Motor neuron (in vitro differentiated cells): ENCODE data around the gene CCDC136. TPM values are rescaled to one million over a fixed set of nuclear protein-coding genes. Genes with fewer than 3 reads are reported as not detected.

Experiments
- ATAC-seq, 8 experiments: fragments of 200-7000 bp; cut with Tn5 transposase; replicated peaks in 6 of 8; 2 replicates each; pipeline ENCODE4 v1.8.0; 2021; ENCODE audit warnings: mild to moderate bottlenecking in 8 of 8, moderate library complexity in 8 of 8
- H3K27ac ChIP-seq, 2 donors: fragments of 250-450 bp; sonication (Bioruptor Pico); 2 replicates each; pipeline ENCODE4 v1.9.0; 2021; ENCODE audit warnings: antibody characterized with exemption in 2 of 2, mild to moderate bottlenecking in 2 of 2, moderate library complexity in 1 of 2
- H3K4me1 ChIP-seq, 2 donors: fragments of 250-450 bp; sonication (Bioruptor Pico); replicated peaks in 1 of 2; 2 replicates each; pipeline ENCODE4 v1.6.1; 2021; ENCODE audit warnings: antibody characterized with exemption in 2 of 2, mild to moderate bottlenecking in 2 of 2, moderate library complexity in 1 of 2
- H3K4me3 ChIP-seq, 5 donors: fragments of 250-450 bp; sonication (Bioruptor Pico); 2 replicates each; pipeline ENCODE4 v1.9.0; 2021; ENCODE audit warnings: antibody characterized with exemption in 5 of 5, mild to moderate bottlenecking in 5 of 5, moderate library complexity in 4 of 5
- WGBS, 10 experiments: fragments of 450-650 bp; shearing (Covaris generic); methylation state at CpG; one replicate each; pipeline ENCODE4 v1.0.0; 2022; 5-methylcytosine and 5-hydroxymethylcytosine counted together
- in situ Hi-C, 9 experiments: fragments of 400-800 bp; cut with MboI; loops; one replicate each; pipeline ENCODE4 v1.15.0; 2021; ENCODE audit warnings: low sequenced_read_pairs in 9 of 9, low pct_unique_long_range_greater_than_20kb in 2 of 9; ENCODE audit not compliant: unreplicated experiment in 9 of 9
- total RNA-seq, 8 experiments: library from RNA; unstranded; fragments of 300-600 nt; gene quantifications; 2 replicates each; pipeline versions ENCODE4 v1.2.3 to v1.2.4, GENCODE V29; 2022

The CCDC136 gene
- total RNA-seq, 8 experiments from 2014 or later: 3.7 to 99.4 (median 23.1) TPM

- whole genome bisulfite sequencing, 10 experiments: 40 to 93% (median 90%) methylated on average over 1 to 3 of the region's 23 CpGs; no CpG with 5 or more reads in 7 of the 10 experiments
- Histone ChIP-seq H3K27ac (no peak overlapping the region), H3K4me1 (no peaks in the 10 kb centered on the region), H3K4me3 (no peak overlapping the region)
- in situ Hi-C loops: no loop called here
- ATAC-seq: no peak
Observed at GRCh38 chr7:128840326-128841170, 48.8 kb downstream of the CCDC136 start.

DNA sequence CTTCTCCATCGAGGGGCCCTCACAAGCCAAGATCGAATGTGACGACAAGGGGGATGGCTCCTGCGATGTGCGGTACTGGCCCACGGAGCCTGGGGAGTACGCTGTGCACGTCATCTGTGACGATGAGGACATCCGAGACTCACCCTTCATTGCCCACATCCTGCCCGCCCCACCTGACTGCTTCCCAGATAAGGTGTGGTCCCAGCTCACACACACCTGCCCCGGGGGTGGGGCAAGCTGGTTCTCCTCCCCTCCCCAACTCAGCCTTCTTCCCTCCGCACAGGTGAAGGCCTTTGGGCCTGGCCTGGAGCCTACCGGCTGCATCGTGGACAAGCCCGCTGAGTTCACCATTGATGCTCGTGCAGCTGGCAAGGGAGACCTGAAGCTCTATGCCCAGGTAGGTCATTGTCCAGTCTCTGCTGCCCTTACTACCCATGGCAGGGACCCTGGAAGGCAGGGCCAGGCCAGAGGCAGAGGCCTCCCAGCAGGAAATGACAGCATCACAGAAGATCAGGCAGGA is 49.5 kb downstream of the CCDC136 start:
- WGBS, 10 experiments: 96 to 100% (median 100%) methylated on average over 1 to 4 of the region's 17 CpGs; no CpG with 5 or more reads in 6 of the 10 experiments
- Histone ChIP-seq H3K27ac (no peak overlapping the region), H3K4me3 (no peak overlapping the region), H3K4me1 (no peaks in the 10 kb centered on the region)
- no peak for ATAC-seq
- in situ Hi-C loops: no loop called here

GRCh38 chr7:128841921-128842673 is 50.3 kb downstream of the CCDC136 start:
- Histone ChIP-seq H3K4me1 (no peaks in the 10 kb centered on the region), H3K4me3 (no peak overlapping the region), H3K27ac (no peak overlapping the region)
- 26 to 90% (median 81%) methylated on average over 2 to 10 of the region's 35 CpGs; no CpG with 5 or more reads in 7 of the 10 experiments for WGBS, 10 experiments
- in situ Hi-C loops: no loop called here
- peak in 7 of 8 experiments; percentile 7 to 86 (median 11) for ATAC-seq

- peak in 3 of 8 experiments; percentile 1 for ATAC-seq
- H3K4me3 ChIP-seq: no peak overlapping the region
Observed at GRCh38 chr7:128842674-128843641, 51.2 kb downstream of the CCDC136 start.

DNA sequence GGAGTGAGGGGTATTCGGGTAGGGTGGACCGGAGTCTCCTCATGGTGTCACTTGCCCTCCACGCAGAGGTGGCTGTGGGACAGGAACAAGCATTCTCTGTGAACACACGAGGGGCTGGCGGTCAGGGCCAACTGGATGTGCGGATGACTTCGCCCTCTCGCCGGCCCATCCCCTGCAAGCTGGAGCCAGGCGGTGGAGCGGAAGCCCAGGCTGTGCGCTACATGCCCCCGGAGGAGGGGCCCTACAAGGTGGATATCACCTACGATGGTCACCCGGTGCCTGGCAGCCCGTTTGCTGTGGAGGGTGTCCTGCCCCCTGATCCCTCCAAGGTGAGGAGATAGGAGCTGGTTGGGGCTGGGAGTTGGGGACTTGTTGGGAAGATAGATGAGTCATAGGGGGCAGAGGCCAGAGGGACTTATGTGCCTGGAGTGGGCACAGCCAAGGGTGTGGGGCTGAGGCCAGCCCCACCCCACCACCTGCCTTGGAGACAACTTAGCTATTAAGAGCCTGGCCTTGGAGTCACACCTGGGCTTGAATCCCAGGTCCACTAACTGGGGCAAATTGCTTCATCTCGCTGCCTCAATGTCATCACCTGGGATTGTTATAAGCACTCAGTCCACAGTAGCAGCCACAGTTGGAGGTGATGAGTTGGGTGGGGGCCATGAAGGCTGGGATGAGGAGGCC is 52.3 kb downstream of the CCDC136 start:
- 84 to 100% (median 100%) methylated on average over 1 to 6 of the region's 17 CpGs; no CpG with 5 or more reads in 7 of the 10 experiments for WGBS, 10 experiments
- in situ Hi-C loops: no loop called here
- Histone ChIP-seq H3K4me1 (no peaks in the 10 kb centered on the region), H3K27ac (no peak overlapping the region), H3K4me3 (no peak overlapping the region)
- no peak for ATAC-seq

More at GRCh38 chr7:128842674-128843641, 51.2 kb downstream of the CCDC136 start:
- H3K27ac ChIP-seq: no peak overlapping the region
- in situ Hi-C loops: no loop called here
- no peaks in the 10 kb centered on the region for H3K4me1 ChIP-seq
- WGBS, 10 experiments: 83 to 100% (median 100%) methylated on average over 1 to 7 of the region's 38 CpGs; no CpG with 5 or more reads in 3 of the 10 experiments

GRCh38 chr7:128844777-128845311 is 53.1 kb downstream of the CCDC136 start:
- 93 to 100% (median 100%) methylated on average over 1 to 5 of the region's 25 CpGs; no CpG with 5 or more reads in 7 of the 10 experiments for WGBS, 10 experiments
- in situ Hi-C loops: no loop called here
- Histone ChIP-seq H3K4me3 (no peak overlapping the region), H3K27ac (no peak overlapping the region), H3K4me1 (no peaks in the 10 kb centered on the region)
- no peak for ATAC-seq

- no peaks in the 10 kb centered on the region for H3K4me1 ChIP-seq
- in situ Hi-C loops: no loop called here
- 57 to 80% methylated on average over 1 to 2 of the region's 5 CpGs; no CpG with 5 or more reads in 8 of the 10 experiments for WGBS, 10 experiments
- H3K4me3 ChIP-seq: no peak overlapping the region
- H3K27ac ChIP-seq: no peak overlapping the region
- no peak for ATAC-seq
Observed at GRCh38 chr7:128845475-128845874, 53.7 kb downstream of the CCDC136 start.

DNA sequence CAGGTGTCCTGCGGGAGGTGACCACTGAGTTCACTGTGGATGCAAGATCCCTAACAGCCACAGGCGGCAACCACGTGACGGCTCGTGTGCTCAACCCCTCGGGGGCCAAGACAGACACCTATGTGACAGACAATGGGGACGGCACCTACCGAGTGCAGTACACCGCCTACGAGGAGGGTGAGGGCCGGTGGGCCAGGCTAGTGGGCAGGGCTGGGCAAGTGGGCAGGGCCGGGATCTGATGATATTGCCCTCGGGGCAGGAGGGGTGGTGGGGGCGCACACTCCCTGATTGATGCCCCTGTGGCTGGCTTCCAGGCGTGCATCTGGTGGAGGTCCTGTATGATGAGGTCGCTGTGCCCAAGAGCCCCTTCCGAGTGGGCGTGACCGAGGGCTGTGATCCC is 54.2 kb downstream of the CCDC136 start:
- WGBS, 10 experiments: no CpG with 5 or more reads among the region's 19 CpGs
- Histone ChIP-seq H3K4me3 (no peak overlapping the region), H3K4me1 (no peaks in the 10 kb centered on the region), H3K27ac (no peak overlapping the region)
- in situ Hi-C loops: no loop called here
- peak in 3 of 8 experiments; percentile 5 to 10 (median 8) for ATAC-seq

GRCh38 chr7:128846781-128847444 is 55.1 kb downstream of the CCDC136 start:
- no peaks in the 10 kb centered on the region for H3K4me1 ChIP-seq
- in situ Hi-C loops: no loop called here
- H3K4me3 ChIP-seq: no peak overlapping the region
- 65 to 100% (median 93%) methylated on average over 2 to 5 of the region's 14 CpGs; no CpG with 5 or more reads in 3 of the 10 experiments for WGBS, 10 experiments
- ATAC-seq: no peak
- H3K27ac ChIP-seq: no peak overlapping the region

- Histone ChIP-seq H3K27ac (no peak overlapping the region), H3K4me3 (no peak overlapping the region), H3K4me1 (no peaks in the 10 kb centered on the region)
- 91 to 100% (median 93%) methylated on average over 3 to 5 of the region's 17 CpGs; no CpG with 5 or more reads in 7 of the 10 experiments for WGBS, 10 experiments
- in situ Hi-C loops: no loop called here
- ATAC-seq: peak in 5 of 8 experiments; percentile 4 to 13 (median 10)
Observed at GRCh38 chr7:128847721-128848211, 56.0 kb downstream of the CCDC136 start.
